Effector CD8-positive, alpha-beta T cell (primary cell): Measurements from ENCODE around the gene CCT4.
"Not testable (repeated sequence)": the region's sequence is repeated elsewhere in the genome, so short reads cannot be mapped to it uniquely, and the experiment has no call there.

Source experiments
- DNase-seq: peaks from one replicate; lab custom pipeline; 2025; lab: John Stamatoyannopoulos, UW

Gene CCT4

DNA sequence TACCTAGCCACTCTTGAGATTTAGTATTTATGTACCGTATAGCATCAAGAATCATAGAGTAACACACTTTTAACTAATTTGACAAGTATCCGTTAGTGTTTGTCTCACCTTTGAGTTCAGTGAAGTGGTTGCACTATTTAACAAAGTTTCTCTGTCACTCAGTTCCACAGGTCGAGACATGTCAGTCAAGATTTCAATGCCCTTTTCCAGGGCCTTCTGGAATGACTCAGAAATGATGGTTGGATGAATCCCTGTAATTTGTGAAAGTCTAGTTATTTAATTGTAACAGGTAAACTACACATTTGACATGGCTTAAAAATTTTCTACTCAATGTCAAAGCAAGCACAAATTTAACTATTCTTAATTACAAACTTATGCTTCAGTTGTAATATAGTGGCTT is 9.7 kb downstream of the CCT4 start:
- no peak for DNase-seq

DNA sequence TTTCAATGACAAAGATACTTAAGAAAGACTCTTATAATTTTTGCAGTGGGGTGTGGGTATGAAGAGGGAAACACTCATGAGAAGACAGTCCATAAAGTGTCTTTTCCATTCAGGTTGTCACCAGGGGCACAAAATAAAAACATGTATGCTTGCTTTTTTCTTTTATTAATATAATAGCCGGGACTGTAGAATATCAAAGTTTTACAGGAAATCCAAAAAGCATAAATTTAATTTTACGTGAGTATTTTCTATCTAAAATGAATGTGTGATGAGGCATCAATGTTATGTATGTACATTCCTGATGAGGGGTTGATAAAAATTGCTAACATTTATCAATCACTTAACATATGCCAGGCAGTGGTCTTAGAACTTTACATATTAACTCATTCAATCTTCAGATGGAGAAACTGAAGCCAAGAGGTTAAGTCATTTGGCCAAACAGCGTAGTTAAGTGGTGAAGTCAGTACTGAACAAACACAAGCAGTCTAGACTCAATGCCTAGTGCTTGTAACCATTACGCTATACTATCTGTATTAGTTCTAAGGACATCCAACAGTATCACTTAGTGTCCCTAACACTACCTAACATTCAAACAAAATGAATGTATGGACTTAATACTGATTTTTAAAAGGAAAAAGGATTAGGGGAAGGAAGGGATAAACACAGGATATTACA is 10.7 kb downstream of the CCT4 start:
- DNase-seq = no peak

DNA sequence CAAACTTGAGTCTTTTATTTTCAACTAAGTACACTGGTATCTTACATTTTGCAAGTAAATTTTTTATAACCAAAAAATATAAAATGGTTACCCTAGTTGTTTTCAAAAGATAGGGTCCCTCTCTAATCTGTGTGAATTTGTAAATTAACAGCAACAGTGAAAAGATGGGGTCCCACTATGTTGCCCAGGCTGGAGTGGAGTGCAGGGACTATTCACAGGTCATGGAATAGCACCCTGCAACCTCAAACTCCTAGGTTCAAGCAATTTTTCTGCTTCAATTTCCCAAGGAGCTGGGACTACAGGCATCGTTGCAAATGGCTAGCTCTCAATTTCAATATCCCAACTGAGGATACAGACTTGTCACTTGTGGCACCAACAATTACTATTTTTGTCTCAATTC is 12.1 kb downstream of the CCT4 start:
- DNase-seq = no peak

DNA sequence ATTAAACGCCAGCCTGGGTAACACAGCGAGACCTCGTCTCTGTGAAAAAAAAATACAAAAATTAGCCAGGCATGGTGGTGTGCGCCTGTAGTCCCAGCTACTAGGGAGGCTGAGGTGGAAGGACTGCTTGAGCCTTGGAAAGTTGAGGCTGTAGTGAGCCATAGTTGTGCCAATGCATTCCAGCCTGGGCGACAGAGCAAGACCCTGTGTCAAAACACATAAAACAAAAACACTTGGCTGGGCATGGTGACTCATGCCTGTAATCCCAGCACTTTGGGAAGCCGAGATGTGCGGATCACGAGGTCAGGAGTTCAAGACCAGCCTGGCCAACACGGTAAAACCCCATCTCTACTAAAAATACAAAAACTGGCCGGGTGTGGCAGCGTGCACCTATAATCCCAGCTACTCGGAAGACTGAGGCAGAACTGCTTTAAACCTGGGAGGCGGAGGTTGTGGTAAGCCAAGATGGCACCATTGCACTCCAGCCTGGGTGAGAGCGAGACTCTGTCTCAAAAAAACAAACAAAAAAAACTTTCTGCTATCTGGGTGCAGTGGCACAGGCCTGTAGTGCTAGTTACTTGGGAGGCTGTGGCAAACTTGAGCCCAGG is 21.9 kb downstream of the CCT4 start:
- DNase-seq = not testable (repeated sequence)

DNA sequence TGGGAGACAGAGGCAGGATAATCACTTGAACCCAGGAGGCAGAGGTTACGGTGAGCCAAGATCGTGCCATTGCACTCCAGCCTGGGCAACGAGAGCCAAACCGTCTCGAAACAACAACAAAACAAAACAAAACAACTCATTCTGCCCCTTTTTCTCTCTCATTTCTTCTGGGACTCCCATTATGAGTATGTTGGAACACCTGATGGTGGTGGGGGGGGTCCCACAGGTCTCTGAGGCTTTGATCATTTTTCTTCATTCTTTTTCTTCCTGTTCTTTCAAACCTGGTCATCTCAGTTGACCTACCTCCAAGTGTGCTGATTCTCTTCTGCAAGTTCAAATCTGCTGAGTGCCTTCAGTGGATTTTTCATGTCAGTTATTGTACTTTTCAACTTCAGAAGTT is 26.4 kb downstream of the CCT4 start:
- DNase-seq = no peak

DNA sequence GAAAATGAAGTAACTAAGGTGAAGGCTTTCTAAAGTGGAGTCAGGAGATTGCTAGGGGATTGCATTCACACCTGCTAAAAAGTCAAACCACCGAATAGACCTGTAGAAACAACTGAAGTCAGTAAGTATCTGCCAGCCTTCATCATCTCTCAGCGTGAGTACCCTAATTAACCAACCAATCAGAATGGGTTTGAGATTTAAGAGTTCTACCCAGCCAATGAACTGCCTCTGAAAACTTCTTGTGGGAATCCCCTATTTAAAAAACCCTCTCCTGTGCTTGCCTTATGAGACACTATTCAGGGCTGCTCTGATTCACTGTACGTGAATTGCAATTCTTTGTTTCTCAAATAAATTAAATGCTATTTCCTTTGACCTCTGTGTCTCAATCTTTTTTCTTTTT is 31.2 kb downstream of the CCT4 start:
- DNase-seq = no peak

DNA sequence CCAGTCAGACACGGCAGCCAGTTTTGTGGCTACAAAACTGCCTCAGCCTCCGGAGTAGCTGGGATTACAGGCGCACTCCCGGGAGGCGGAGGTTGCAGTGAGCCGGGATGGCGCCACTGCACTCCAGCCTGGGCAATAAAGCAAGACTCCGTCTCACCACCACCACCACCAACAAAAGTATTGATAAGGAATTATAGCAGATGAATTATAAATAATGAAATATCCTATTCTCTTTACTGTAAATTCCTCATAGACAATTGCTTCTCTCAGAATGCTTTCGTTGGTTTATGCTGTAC is 33.2 kb downstream of the CCT4 start:
- DNase-seq = no peak

DNA sequence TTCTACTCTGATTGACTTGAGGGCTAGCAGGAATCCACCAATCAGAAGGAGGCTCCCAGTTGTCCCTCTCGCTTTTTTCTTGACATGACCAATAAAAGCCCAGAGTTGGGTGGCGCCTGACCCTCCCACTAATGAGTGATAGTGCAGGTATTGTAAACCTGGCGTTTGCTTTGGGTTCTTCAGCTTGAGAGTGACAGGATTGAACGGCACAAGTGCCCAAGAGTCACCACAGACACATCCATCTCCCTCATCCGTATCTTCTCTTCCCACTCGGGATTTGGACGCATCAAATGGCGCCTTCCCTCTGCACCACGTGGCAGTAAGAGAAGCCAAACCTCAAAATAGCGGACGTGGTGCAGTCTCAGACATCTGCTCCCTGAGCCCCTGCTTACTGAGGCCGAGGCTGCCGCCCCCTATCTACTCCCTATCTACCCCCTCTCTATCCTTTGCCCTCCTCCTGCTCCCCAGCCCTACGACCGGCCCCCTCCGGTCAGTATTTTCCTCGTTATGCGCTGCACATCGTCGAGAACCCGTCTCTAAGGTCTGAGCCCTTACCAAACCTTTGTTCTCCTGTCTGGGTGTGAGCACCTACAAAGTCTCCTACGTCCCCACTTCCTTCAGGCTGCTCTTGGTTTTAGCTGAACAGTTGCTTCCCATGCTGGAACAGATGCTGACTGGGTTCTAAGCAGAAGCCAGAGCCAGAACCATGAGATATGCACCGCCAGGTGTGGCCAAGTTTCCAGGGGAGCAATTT is 33.7 kb downstream of the CCT4 start:
- peak; percentile 84 for DNase-seq

DNA sequence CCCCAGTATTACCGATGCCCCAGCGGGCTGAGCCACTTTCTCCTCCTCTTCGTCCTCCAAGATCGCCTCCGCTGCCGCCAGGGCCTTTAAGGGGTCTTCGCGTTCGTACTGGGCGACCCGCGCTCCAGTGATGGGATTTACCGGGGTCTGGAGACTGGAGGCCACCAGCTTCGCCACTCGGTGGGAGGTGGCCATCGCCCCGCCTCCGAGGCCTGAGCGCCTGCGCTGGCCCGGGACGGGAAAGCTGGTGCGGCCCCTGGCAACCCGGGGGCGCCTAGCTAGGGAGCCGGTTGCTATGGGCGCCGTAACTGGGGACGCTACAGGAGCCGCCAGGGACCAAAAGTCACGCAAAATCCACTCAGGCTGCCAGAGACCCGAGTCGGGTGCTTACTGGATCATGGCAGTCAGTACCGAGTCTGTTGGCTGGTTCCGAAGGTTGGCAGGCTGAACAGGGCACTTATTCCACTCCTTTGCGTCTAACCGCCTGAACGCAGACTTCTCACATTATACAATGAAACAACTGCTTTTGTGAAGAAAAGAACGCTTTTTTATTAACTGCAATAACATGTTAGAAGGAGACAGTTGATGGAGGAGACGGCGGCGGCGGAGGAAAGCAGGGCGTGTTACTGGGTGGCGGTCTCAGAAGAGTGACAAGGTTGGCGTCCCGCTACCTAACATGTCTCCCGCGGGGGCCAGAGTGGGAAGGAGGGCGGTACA is 34.5 kb downstream of the CCT4 start, which contains the start of gene FAM161A:
Gene FAM161A (minus strand): TSS at position 214 of the 717 bp plus-strand sequence. CDS start 19 bp downstream, at position 195.
- DNase-seq = peak; percentile 64

DNA sequence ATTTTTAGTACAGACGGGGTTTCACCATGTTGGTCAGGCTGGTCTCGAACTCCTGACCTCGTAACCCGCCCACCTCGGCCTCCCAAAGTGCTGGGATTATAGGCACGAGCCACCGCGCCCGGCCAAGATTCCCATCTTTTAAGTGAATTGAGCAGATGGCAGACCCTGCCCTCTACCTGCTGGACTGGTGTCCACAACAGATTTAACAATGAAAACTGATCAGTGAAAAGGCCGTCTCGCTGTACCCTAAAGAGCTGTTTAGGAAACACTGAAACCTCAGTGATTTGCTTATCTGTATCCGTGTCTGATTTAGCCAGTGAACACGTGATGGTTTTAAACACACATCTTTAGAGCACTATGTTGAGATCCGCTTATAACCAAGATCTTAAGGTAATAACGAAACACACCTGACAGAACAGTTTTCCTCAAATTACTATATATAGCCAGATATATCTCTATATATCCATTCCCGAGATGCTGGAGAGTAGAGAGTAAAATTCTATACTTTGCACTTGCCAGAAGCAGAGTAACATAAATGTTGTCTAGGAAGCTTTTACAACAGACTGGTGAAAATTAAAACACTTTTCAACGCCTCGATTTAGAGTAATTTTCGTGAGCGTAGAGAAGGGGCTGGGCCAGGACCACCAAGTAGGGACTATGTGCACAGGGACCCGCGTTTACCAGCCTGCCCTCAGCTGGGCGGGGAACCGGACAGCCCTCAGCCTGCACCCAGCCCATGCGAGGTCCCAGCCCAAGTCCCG is 35.2 kb downstream of the CCT4 start:
- no peak for DNase-seq

DNA sequence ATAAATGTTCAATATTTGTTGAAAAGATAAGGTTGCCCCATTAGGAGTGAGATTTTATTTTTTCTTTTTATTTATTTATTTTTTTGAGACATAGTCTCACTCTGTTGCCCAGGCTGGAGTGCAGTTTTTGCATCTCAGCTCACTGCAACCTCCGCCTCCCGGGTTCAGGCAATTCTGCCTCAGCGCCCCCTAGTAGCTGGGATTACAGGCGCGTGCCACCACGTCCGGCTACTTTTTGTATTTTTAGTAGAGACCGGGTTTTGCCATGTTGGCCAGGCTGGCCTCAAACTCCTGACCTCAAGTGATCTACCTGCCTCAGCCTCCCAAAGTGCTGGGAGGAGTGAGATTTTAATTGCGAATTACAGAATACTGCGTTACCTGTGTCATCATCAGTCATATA is 37.2 kb downstream of the CCT4 start:
- not testable (repeated sequence) for DNase-seq

DNA sequence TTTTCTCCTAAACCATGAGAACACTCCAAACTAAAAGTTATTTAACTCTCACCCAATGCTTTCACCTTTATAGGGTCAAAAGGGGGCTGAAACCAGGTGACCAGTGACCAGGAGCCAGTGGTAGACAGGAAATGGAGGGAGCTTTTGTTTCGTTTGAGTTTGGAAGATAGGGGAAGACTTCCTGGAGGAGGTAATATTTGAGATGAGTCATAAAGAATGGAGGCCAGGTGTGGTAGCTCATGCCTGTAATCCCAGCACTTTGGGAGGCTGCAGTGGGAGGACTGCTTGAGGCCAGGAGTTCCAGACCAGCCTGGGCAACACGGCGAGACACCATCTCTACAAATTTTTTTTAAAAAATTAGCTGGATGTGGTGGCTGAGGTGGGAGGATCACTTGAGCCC is 43.1 kb downstream of the CCT4 start:
- no peak for DNase-seq

DNA sequence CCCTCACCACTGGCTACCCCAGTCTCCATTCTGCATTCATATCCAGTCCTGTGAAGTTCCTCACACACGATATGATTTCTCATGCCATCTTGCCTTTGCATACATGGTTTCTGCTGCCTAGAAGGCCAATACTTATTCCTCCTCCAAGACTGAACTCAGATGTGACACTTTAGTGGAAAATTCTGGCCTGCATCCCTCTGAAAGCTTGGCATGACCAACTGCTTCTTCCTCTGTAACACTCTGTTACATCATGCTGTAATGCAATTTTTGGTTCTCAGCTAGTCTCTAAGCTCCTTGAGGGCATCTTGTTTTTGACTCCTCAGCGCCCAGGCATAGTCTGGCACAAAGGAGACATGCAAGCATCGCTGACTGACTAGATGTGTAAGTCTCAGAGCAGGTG is 47.2 kb downstream of the CCT4 start:
- no peak for DNase-seq

DNA sequence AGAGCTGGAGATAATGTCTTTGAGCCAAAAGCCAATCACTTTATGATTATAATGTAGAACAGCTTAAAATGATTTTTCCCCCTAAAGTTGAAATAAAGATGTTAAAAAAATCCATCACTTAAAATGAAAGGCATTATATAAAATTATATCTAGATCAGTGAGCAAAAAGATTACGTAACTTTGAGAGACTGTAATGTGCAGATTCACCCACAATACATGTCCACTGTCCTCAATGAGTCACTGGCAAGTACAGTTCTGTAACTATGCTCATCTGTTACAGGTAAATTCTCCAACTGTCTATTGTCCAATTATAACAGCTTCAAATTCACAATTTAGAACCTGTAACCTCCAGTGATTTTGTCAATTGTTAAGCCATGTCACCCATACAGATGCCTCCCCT is 53.6 kb downstream of the CCT4 start:
- DNase-seq = no peak

DNA sequence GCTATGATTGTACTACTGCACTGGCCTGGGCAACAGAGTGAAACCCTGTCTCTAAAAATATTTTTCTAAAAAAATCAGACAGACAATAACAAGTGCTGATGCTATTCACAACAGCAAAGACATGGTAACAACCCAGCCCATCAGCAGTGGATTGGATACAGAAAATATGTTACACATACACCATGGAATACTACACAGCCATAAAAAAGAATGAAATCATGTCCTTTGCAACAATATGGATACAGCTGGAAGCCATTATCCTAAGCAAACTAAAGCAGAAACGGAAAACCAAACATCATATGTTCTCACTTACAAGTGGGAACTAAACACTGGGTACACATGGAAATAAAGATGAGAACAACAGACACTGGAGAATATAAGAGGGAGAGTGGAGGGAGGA is 54.5 kb downstream of the CCT4 start:
- DNase-seq = no peak

DNA sequence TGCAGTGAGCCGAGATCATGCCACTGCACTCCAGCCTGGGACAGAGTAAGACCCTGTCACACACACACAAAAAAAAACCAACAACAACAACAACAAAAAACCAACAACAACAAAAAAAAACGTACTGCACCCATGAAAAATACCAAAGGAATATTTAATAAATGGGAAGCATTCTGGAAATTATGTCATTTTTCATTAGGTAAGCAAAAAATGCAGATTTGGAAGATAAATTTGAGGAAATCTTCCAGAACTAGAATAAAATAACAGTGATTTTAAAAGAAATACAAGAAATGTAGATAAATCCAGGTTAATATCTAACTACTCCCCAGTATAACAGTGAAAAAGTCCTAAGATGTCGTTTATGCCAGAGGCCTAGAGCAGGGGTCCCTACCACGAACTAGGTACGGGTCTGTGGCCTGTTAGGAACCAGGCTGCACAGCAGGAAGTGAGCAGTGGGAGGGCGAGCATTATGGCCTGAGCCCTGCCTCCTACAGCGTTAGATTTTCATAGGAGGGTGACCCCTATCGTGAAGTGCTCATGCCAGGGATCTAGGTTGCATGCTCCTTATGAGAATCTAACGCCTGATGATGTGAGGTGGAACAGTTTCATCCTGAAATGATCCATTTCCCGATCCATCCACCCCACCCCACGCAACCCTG is 56.1 kb downstream of the CCT4 start:
- DNase-seq = no peak

DNA sequence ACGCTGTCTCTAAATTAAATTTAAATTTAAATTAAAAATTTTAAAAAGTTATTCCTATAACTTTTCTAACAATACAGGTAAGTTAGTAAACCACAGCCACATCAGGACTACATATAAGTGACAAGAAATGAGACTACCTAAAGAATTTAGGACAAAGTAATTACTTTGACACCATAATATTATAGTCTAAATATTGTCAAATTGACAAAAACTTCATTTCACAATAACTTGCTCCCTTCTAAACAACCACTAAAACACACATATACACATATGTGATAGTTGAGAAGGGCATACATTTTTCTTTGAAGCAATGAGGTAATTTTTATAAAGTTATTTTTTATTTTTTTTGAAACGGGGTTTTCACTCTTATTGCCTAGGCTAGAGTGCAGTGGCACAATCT is 66.2 kb downstream of the CCT4 start:
- no peak for DNase-seq
